GM19035 (cell line): ENCODE results near the gene KDM5C.
"Not testable (repeated sequence)": the region's sequence is repeated elsewhere in the genome, so short reads cannot be mapped to it uniquely, and the experiment has no call there.

ENCODE experiments used
- ATAC-seq: cut with Tn5 transposase; IDR thresholded peaks from one replicate; pipeline ENCODE4 v1.9.1; 2021; ENCODE audit not compliant: unreplicated experiment

KDM5C gene

GRCh38 chrX:53194308-53194707 is 30.7 kb downstream of the KDM5C start:
- ATAC-seq, result no peak

DNA sequence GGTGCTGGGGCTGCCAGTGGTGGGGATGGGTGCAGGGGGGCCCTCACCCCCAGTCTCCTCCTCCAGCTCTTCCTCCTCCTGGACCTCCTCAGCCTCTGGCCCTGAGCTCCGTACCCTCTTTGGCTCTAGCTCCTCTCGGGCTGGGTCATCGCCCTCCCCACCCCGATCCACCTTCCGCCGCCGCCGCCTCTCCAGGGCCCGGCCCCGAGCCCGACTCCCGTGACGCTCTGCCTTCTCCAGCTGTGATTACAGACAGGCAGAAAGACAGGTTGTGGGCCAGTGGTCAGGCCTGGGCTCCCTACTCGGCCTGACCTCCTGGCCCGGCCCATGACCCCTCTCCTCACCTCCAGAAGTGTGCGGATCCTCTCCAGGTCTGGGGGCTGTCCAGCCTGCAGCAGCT is 31.9 kb downstream of the KDM5C start:
- no peak for ATAC-seq

- no peak for ATAC-seq
These were observed 34.5 kb downstream of the KDM5C start for GRCh38 chrX:53190363-53190960.

- peak; percentile 77 for ATAC-seq
These were observed 36.2 kb downstream of the KDM5C start for GRCh38 chrX:53188763-53189162.

DNA sequence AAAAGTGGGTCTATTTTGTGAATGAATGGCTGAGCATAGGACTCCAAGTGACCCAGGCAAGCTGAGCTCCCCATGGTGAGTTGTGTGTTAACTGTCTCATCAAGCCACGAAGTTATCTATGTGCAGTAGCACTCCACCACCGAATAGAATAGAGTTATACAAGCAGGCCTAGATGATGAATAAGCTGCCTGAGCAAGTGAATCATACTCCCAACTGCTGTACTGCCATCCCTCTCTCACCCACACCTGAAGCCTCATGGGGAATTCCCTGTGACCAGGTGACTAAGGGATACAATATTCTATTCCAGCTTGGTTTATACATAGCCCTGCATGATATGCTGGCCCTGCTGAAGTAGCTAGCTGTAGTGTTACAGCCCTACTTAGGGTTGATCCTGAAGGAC is 38.7 kb downstream of the KDM5C start:
- no peak for ATAC-seq

- ATAC-seq, result no peak
These were observed 40.2 kb downstream of the KDM5C start for GRCh38 chrX:53184836-53185235.

DNA sequence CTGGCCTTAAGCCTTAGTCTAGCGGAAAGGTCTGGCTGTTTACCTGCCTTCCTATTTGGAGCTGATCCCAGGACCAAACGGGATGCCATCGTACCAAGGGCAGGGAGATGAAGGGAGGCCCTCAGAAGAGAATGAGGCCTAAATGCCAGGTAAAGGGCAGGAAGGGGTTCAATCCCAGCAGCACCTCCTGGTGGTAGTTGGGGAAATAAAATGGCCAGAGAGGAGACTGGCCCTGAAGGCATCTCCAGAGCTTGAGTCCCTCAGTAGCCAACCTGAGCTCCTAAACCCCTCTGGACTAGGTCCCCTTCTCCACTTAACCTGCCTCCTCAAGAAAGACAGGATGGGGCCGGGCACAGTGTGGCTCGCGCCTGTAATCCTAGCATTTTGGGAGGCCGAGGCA is 53.7 kb downstream of the KDM5C start:
- ATAC-seq, result no peak

DNA sequence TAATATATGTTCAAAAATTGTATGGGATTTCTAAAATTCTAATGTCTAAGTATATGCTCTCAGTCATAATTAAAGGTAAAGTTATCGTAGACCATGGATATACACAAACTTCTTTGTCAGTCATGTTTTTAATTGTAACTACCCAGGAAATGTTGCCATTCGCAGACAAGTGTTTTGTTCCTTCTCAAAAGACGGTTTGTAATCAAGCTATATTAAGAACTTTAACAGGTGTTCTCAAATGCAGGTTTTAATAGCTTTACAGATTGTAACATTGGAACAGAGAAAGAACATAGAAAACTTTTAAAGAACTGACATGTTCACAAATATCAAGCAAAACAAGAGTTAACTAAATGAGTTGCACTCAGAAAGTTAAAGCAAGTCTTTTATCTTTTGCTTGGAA is 58.9 kb downstream of the KDM5C start:
- no peak for ATAC-seq

DNA sequence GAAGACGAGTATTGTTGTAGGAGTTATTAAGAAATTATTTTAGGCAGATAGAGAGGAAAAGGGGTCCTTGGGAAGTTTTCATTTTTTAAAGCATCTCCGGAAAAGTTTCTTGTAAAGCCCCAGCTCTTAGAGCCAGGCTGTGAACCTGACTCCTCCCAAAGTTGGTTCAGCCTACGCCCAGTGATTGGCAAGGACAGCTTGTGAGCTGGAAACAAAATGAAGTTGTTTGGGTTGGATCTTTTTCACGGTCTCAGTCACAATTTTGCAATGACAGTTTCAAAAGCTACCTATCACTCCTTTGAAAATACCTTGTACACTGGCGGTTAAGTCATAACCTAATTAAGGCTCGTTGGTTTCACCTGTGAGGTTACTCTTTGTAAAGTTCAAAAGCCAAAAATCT is 60.4 kb downstream of the KDM5C start:
- ATAC-seq, result not testable (repeated sequence)

DNA sequence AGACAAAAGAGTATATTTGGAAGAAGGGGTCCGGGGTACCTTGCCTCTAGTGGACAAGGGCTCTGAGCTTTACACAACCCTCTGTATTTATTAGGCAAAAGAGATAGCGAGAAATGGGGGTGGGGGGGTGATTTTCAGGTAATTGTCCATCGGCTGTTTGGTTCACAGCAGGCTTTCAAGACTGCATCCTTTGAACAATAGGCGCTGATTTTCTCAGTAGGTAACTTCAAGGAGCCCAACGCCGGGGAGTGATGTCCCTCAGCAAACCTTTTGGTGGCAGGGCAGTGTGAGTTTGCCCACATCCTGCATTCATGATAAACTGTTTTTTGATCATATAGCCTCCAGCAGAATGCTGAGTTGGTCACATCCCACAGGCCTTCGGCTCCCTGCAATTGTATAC is 61.6 kb downstream of the KDM5C start:
- ATAC-seq, result no peak

- no peak for ATAC-seq
These were observed 64.6 kb downstream of the KDM5C start for GRCh38 chrX:53160297-53160983.

DNA sequence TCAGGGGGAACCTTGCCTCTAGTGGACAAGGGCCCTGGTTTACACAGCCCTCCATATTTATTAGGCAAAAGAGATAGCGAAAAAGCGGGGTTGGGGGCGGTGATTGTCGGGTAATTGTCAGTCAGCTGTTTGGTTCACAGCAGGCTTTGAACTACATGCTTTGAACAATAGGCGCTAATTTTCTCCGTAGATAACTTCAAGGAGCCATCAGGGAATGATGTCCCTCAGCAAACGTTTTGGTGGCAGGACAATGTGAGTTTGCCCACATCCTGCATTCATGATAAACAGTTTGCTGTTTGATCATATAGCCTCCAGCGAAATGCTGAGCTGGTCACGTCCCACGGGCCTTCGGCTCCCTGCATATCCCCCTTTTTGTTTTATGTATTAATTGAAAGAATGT is 65.8 kb downstream of the KDM5C start:
- no peak for ATAC-seq

DNA sequence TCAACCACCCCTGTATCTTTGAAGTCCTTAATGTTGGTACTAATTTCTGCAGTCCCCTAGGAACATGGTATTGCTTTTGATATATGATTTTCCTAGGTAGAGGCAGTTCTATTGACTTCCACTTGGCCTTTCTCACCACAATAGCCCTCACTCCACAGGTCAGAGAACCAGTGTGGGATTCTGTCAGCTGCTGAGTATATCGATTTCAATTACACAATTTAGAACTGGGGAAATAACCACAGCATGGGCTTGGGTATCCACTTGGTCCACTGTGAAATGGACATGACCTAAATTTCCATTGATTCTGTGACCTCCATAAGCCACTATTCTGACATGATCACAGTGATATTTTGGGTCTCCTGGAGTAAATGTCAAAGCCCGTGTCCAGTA is 68.8 kb downstream of the KDM5C start:
- ATAC-seq, result no peak

- no peak for ATAC-seq
These were observed 69.3 kb downstream of the KDM5C start for GRCh38 chrX:53155512-53156206.

GRCh38 chrX:53153581-53153980 is 71.4 kb downstream of the KDM5C start:
- ATAC-seq, result no peak
